CD4-positive, alpha-beta T cell treated with Interleukin-15 for 4 hours (primary cell): ENCODE data around the gene STEAP2.

Source experiments
- DNase-seq: peaks from one replicate; pipeline ENCODE4 v3.0.0-alpha.2; 2020; ENCODE audit warnings: low spot score

The STEAP2 gene

GRCh38 chr7:90272242-90272641 lies 60.7 kb downstream of the STEAP2 start:
- DNase-seq = no peak

- DNase-seq = no peak
Measured at GRCh38 chr7:90274161-90274560, 62.6 kb downstream of the STEAP2 start.

DNA sequence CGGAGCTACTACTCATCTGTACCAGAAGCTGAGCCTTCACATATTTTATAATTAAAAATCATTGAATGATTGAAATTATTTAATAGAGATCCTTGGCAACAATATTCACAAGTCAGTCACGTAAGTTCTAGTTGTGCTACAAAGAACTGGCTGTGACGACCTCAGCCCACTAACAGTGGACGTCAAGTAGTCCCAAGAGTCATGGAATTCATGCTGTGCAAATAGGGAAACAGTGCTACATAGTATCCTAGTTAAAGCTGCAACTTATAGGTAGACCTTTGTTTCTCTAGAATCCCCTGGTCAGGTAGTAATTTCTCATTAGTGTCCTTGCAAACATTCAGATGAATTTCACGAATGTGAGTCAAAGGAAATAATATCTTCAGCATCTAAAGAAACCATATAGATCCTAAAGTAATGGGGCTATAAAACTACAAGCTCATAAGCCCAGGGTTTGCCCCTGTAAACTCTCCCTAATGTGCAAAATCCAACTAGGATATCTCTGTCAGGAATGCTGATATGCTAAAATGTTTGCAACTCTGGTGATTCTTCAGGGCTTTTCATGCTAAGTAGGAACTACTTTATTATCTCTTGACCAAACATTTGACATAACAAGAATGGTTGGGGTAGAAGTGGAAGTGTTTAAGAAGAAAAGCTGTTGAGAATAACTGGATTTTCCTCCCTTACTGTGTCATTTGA lies 64.6 kb downstream of the STEAP2 start:
- DNase-seq = no peak
